PFSK-1 (cell line): ENCODE data around the gene C1orf56.

Source experiments
- FOXP2 ChIP-seq: optimal IDR thresholded peaks from 2 replicates; pipeline ENCODE3; 2011; ENCODE audit warnings: borderline replicate concordance, control low read depth, inconsistent platforms; ENCODE audit not compliant: insufficient read depth; ENCODE audit errors: extremely low read length, extremely low read depth
- POLR2AphosphoS5 ChIP-seq: IDR thresholded peaks from 2 replicates; pipeline ENCODE4 v1.6.1; 2012; ENCODE audit warnings: low read depth, mild to moderate bottlenecking, control low read depth, low read length, moderate library complexity
- REST ChIP-seq, 2 experiments: IDR thresholded peaks; 2 replicates each; pipeline versions ENCODE4 v1.6.1 to v1.8.0; 2011 to 2012; ENCODE audit warnings: low read depth in 2 of 2, low read length in 2 of 2, control low read depth in 1 of 2, inconsistent platforms in 1 of 2, mild to moderate bottlenecking in 1 of 2, moderate library complexity in 1 of 2; ENCODE audit not compliant: insufficient read depth in 1 of 2
- SIN3A ChIP-seq: IDR thresholded peaks from 2 replicates; pipeline ENCODE4 v1.6.1; 2012; ENCODE audit warnings: mild to moderate bottlenecking, low read length, moderate library complexity, borderline replicate concordance; ENCODE audit not compliant: insufficient read depth
- TAF1 ChIP-seq: IDR thresholded peaks from 2 replicates; pipeline ENCODE4 v1.6.1; 2012; ENCODE audit warnings: low read length, control low read depth, borderline replicate concordance; ENCODE audit not compliant: insufficient read depth

Gene C1orf56

GRCh38 chr1:151009674-151010345, 37.7 kb upstream of the C1orf56 start:
- no peak for TF ChIP-seq TAF1
- TF ChIP-seq FOXP2: no peak
- no peak for TF ChIP-seq REST (IDR thresholded peaks at IDR 0.05; ENCODE audit: insufficient read depth in 1 of 2, low read depth in 2 of 2, low read length in 2 of 2)
- no peak for TF ChIP-seq POLR2AphosphoS5
- no peak for TF ChIP-seq SIN3A

GRCh38 chr1:151010346-151010726, 37.2 kb upstream of the C1orf56 start:
- TF ChIP-seq SIN3A (no peak), REST (IDR thresholded peaks at IDR 0.05; ENCODE audit: insufficient read depth in 1 of 2, low read depth in 2 of 2, low read length in 2 of 2) (no peak), POLR2AphosphoS5 (no peak), FOXP2 (no peak), TAF1 (no peak)

GRCh38 chr1:151011154-151011850, 36.2 kb upstream of the C1orf56 start:
- TF ChIP-seq SIN3A (no peak), REST (IDR thresholded peaks at IDR 0.05; ENCODE audit: insufficient read depth in 1 of 2, low read depth in 2 of 2, low read length in 2 of 2) (no peak), POLR2AphosphoS5 (no peak), TAF1 (no peak)

- TF ChIP-seq POLR2AphosphoS5 (no peak), FOXP2 (no peak), SIN3A (no peak), REST (IDR thresholded peaks at IDR 0.05; ENCODE audit: insufficient read depth in 1 of 2, low read depth in 2 of 2, low read length in 2 of 2) (no peak), TAF1 (no peak)
These were observed 34.7 kb upstream of the C1orf56 start for GRCh38 chr1:151012684-151013471.
